Measurements from ENCODE around the gene INVS.

DNA sequence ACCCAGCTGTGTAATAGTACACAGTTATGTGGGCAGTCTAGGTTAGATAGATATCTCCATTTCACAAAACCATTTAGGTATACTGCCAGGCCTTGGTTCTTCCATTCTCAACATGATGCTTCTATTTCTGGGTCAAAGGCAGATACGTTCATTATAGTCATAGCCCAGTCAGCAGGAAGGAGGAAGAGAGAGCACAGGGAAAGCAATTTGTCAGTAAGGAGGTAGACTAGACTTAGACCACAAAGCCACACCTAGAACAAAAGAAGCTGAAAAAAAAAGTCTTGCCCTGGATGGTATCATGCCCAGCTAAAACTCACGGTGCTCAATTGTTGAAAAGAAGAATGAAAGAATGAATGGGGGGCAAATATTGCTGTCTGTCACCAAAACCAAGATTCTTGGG, 7.6 kb downstream of the INVS start:
- TF ChIP-seq CTCF (IDR thresholded peaks at IDR 0.05): no peak
- no peak for TF ChIP-seq EP300 (IDR thresholded peaks at IDR 0.05)
